Mucosa of descending colon (tissue), 3 donors: ENCODE data around the gene NTN1. TPM values are rescaled to one million over a fixed set of nuclear protein-coding genes. Genes with fewer than 3 reads are reported as not detected.

Source experiments
- ATAC-seq: fragments of 200-7000 bp; cut with Tn5 transposase; one replicate; pipeline ENCODE4 v1.9.1; 2020; ENCODE audit warnings: mild to moderate bottlenecking, moderate library complexity
- DNase-seq, 3 donors: peaks; one replicate each; pipeline ENCODE4 v3.0.0-alpha.2; 2020
- H3K36me3 ChIP-seq: fragments of 200-600 bp; one replicate; pipeline ENCODE4 v1.8.0; 2021; ENCODE audit warnings: low read depth, mild to moderate bottlenecking
- H3K4me1 ChIP-seq: fragments of 200-600 bp; one replicate; pipeline ENCODE4 v1.8.0; 2021; ENCODE audit warnings: low read depth, mild to moderate bottlenecking
- H3K4me3 ChIP-seq: fragments of 200-600 bp; one replicate; pipeline ENCODE4 v1.8.0; 2021; ENCODE audit warnings: mild to moderate bottlenecking
- H3K9me3 ChIP-seq: fragments of 200-600 bp; one replicate; pipeline ENCODE4 v1.8.0; 2021; ENCODE audit warnings: mild to moderate bottlenecking
- CTCF ChIP-seq: fragments of 200-600 bp; IDR thresholded peaks from one replicate; pipeline ENCODE4 v1.8.0; 2022; ENCODE audit warnings: antibody characterized with exemption, mild to moderate bottlenecking
- intact Hi-C, 2 donors: fragments of 100-400 bp; cut with DNase I in 1 of 2; cut with micrococcal nuclease in 1 of 2; formaldehyde crosslinking; loops; one replicate each; pipeline versions ENCODE4 v1.11.0 to v1.11.1; 2022; cut with DNase I, micrococcal nuclease
- total RNA-seq, 3 donors: library from RNA; stranded (reverse); fragmentation: NEBNext Ultra II Directional in 2 of 3; extraction: Animal tissue kit (Norgen Biotek cat#: 25700) in 2 of 3; gene quantifications; one replicate each; pipeline versions ENCODE4 v1.2.1 to v1.2.4, GENCODE V29; 2021 to 2023
- donor health status: DM: no; HTN: no; CAD: no; lungs with moderate emphysema.
- donor health status: DM: no; HTN: no; CAD: no.
- donor health status: DM: no; HTN: yes; CAD: no.

NTN1 gene
- total RNA-seq, 3 donors from 2014 or later: 3.7 to 61.8 (median 4.0) TPM

GRCh38 chr17:8995711-8996110, 25.6 kb upstream of the NTN1 start:
- TF ChIP-seq CTCF: no peak
- H3K9me3 ChIP-seq: no peaks in the 10 kb centered on the region
- ATAC-seq (no peak), DNase-seq (no peak)
- no peaks in the 10 kb centered on the region for H3K4me1 ChIP-seq
- H3K4me3 ChIP-seq: no peak overlapping the region
- intact Hi-C loops: loop anchor here in 1 of 2 donors (10.0 kb wide), 1 partner anchor 529 kb away; no protein-coding TSS in a partner anchor
- H3K36me3 ChIP-seq: no peaks in the 10 kb centered on the region

GRCh38 chr17:8997994-8998628, 23.2 kb upstream of the NTN1 start:
- H3K9me3 ChIP-seq: no peaks in the 10 kb centered on the region
- intact Hi-C loops: loop anchor here in 1 of 2 donors (10.0 kb wide), 1 partner anchor 527 kb away; no protein-coding TSS in a partner anchor
- no peak overlapping the region for H3K4me3 ChIP-seq
- TF ChIP-seq CTCF: peak; percentile 84
- H3K4me1 ChIP-seq: no peaks in the 10 kb centered on the region
- H3K36me3 ChIP-seq: no peaks in the 10 kb centered on the region
- DNase-seq (peak; percentile 72 to 74 (median 73)), ATAC-seq (peak; percentile 79)

- intact Hi-C loops: no loop called here
- ATAC-seq: no peak
- DNase-seq: no peak
- Histone ChIP-seq H3K9me3 (no peaks in the 10 kb centered on the region), H3K36me3 (no peaks in the 10 kb centered on the region), H3K4me1 (peaks cover 5% of the 10 kb centered on the region), H3K4me3 (no peak overlapping the region)
- TF ChIP-seq CTCF: no peak
Observed at GRCh38 chr17:9001559-9001958, 19.8 kb upstream of the NTN1 start.

- ATAC-seq: no peak
- Histone ChIP-seq H3K9me3 (no peaks in the 10 kb centered on the region), H3K4me1 (peaks cover 5% of the 10 kb centered on the region), H3K4me3 (no peak overlapping the region), H3K36me3 (no peaks in the 10 kb centered on the region)
- TF ChIP-seq CTCF: no peak
- intact Hi-C loops: no loop called here
- no peak for DNase-seq
Observed at GRCh38 chr17:9002227-9002605, 19.1 kb upstream of the NTN1 start.

- peak; percentile 66 for ATAC-seq
- DNase-seq: peak in 2 of 3 donors; percentile 37 to 48
- no peak for TF ChIP-seq CTCF
- Histone ChIP-seq H3K9me3 (no peaks in the 10 kb centered on the region), H3K4me3 (no peak overlapping the region), H3K4me1 (peaks cover 5% of the 10 kb centered on the region), H3K36me3 (no peaks in the 10 kb centered on the region)
- intact Hi-C loops: no loop called here
Observed at GRCh38 chr17:9002606-9003354, 18.5 kb upstream of the NTN1 start.
